T-helper 22 cell (primary cell): Measurements from ENCODE around the gene EREG.
"Not testable (repeated sequence)": the region's sequence is repeated elsewhere in the genome, so short reads cannot be mapped to it uniquely, and the experiment has no call there.

Source experiments
- DNase-seq: peaks from one replicate; pipeline ENCODE4 v3.0.0-alpha.2; 2020; ENCODE audit warnings: low read depth

The EREG gene

DNA sequence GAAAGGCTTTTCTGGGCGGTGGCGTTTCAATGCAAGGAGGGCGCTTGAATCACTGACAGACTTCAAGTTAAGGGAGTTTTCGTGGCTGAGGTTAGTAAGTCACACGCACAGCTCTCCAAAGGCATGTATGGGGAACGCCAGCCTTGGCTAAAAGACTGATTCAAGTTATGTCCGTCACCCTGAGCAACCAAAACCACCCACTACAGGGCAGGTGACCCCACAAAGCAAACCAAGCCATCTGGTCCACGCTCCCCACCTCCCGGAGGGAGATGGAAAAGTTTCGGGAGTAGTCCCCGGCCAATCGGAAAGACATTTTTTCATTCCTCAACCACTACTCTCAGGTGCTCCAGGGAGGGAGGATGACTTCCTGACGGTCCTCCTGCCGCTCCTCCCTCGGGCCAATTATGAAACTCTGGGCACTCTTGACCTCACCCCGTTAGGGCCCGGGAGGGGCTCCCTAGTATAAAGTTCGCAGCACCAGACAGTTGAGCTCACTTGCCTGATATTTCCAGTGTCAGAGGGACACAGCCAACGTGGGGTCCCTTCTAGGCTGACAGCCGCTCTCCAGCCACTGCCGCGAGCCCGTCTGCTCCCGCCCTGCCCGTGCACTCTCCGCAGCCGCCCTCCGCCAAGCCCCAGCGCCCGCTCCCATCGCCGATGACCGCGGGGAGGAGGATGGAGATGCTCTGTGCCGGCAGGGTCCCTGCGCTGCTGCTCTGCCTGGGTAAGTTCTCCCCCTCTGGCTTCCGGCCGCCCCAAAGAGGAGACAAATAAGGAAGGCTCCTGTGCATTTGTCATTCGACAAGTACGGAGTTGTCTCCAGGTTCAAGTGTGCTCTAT, at the start of gene EREG:
Gene EREG (plus strand): TSS at position 494 of the 840 bp plus-strand sequence. CDS start 164 bp downstream, at position 658.
- no peak for DNase-seq

DNA sequence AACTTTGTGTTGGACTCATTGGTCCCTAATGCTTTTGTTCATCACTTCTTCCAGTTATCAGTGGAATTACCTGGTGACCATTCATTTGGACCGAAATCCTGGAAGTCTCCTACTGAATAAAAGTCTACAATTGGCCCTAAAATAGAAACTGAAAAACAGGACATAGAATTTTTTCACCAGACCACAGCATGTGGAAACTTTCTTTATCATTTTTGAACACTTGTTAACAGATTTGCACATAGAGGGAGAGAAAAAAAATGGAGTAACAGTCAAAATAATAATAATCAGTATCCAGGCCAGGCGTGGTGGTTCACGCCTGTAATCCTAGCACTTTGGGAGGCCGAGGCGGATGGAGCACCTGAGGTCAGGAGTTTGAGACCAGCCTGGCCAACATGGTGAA, 49.6 kb upstream of the EREG start:
- no peak for DNase-seq

GRCh38 chr4:74316397-74316796, 48.5 kb upstream of the EREG start:
- no peak for DNase-seq

DNA sequence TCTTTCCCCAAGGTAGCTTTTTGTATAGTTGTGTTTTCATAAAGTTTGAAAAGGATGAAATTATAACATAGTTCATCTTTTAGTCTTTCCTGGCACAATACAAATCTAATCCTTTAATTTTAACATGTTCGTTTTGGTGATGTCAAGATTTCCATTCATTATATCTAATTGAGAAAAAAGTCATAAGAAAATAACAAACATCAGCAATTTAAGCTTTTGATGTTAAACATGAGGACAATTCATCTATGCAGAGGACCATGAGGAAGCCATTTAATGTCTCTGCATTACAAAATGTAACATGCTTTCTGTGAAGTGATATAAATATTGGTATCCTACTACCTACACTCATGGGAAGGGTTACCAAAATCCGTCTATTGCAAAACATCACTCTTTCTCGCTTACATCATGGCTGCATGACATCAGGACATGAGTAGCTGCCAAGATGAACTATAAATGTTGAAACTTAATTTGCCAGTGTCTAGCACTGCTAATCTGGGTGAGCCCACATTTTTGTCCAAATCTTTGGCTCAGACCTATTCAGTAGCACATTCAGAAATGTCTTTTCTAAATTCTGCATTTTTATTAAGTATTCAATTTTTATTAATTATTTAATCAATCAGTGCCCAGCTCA, 47.2 kb upstream of the EREG start:
- DNase-seq, result no peak

DNA sequence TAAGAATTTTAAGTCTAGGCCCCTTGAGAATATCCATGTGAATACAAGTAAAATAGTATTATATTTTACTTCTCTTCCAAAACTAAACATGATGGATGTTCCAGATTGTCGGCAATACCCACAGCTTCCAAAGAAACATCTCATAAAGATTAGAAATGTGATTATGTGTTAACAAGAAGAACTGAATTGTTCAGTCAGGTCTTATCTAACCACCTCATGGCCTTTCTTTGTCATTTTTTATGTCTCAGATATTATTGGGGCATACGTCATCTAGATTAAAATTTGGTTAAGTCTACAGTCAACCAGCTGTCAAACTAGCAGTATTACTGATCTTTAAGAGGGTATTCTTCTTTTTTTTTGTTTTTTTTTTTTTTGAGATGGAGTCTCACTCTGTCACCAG, 46.7 kb upstream of the EREG start:
- no peak for DNase-seq

- DNase-seq, result no peak
Measured at GRCh38 chr4:74319470-74319869, 45.5 kb upstream of the EREG start.

DNA sequence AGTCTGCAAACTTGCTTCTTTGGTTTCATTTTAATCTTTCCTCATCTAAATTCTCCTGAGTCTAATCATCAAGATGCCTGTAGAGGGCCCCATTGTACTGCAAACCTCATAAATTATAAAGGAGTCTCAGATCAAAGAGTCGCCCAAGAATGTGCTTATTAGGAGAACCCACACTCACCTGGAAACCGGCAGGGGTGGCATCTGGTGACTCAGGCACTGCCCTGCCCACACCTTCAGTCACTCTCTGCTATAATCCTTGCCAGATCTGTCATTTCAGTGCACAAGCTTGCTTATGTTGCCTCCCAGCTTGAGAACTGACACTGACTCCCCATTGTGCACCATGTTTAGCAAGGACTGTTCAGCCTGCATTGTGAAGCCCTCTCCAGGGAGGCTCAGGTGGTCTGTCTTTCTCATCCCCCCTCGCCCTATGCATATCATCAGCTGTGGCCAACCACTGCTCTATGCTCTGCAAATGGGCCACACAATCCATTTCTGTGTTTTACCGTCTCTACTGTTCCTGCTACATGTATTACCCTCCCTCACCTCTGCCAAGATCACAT, 44.3 kb upstream of the EREG start:
- DNase-seq, result no peak

- no peak for DNase-seq
Measured at GRCh38 chr4:74322301-74322700, 42.6 kb upstream of the EREG start.

GRCh38 chr4:74323663-74324062, 41.3 kb upstream of the EREG start:
- no peak for DNase-seq

DNA sequence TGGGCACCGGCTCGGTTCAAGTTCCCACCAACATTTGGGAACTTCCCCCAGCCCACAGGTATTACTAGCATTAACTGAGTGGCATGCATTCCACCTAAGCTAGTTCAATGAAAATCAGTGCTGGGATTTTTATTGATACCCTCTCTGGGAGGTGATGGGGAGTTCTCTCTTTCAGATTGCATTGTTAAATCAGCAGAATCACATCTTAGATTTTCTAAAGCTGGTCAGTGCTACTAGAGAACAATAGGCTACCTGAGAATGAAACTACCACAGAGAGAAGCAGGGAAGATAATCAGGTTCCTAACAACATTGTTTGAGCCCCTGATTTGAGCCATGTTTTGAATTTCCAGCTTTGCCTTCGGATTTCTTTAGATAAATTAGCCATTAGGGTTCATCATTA, 40.7 kb upstream of the EREG start:
- no peak for DNase-seq

DNA sequence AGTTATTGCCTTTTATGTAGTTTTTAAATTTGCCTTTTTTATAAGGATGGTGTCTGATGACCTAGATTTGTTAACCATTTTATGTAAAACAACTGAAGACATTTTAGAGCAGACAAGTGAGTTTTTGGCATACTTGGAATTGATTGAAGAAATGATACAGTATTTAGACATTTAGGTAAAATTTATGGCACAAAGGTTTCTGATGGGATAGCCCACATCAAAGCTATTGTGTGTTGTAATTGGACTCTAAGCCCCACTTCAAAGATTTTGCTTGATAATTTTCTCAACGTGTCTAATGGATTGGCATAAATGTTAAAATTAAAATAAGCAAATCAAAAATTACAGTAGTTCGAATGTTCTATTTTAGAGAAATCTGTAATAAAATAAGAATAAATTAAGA, 39.1 kb upstream of the EREG start:
- no peak for DNase-seq

DNA sequence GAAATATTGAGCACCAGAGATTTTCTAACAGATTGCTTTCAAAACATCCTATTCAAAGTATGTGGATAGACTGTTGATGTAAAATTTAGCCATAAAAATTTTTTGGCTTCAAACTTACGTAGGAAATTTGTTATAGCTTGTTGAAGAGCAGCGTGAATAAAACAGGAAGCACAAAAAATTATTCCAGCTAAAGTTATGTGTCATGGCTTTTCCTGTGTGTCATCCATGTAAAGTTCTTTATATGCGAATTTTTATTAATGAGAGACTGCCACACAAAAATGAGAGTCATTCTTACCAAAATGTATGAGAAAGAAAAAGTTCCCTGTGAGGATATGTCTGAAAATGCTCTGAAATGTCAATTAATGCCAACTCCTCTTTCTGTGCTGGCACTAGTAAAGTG, 37.2 kb upstream of the EREG start:
- no peak for DNase-seq

GRCh38 chr4:74328501-74328900, 36.4 kb upstream of the EREG start:
- DNase-seq, result no peak

GRCh38 chr4:74329307-74329706, 35.6 kb upstream of the EREG start:
- DNase-seq, result no peak

GRCh38 chr4:74330295-74330750, 34.6 kb upstream of the EREG start:
- DNase-seq, result no peak

GRCh38 chr4:74331252-74331651, 33.7 kb upstream of the EREG start:
- DNase-seq, result no peak

GRCh38 chr4:74331944-74332343, 33.0 kb upstream of the EREG start:
- DNase-seq, result no peak

DNA sequence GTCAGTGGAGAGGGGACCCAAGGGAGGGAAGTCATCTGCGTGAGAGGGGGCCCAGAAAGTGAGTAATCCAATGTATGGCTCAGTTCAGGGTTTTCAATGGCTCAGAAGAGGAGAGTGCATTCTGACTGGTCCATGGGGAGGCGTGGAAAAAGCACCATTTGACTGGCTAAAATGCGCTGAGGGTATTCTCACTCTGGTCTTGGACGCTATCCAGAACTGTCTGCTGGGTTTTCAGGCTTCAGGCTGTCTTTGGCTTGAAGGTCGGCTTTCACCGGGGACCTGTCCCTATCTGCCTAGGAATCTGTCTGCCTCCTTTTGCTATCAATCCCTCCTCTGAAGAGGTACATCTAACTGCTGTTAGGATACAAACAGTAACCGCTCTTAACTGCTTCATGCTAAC, 30.3 kb upstream of the EREG start:
- no peak for DNase-seq

DNA sequence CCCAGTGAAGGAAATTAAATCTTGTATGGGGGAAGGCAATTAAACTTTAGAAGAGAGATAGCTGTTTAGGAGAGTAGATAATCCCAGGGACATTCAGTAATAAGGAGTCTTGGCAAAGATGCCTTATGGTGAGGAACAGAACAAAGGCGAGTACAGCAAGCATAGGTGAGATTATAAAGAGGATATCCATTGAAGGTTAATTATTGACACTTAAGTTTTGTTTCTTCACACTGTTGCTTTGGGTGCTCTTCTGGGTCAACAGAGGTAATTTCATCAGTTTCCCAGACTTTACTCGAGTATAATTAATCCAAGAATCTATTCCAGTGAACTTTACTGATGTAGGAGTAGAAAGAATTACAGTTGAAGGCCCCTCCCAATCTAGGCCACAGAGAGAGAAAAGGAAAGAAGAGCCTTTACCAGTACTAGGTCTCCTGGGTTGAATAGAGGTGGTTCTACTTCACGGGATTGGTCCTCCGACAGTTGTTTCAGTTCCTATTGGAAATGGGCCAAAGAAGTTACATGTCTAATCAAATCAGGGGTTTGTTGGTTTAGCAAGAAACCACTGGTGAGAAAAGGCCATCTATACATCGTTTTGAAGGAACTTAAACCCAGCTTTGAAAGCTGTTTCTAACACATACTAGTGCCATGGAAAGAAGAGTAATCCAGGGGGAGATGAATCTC, 29.5 kb upstream of the EREG start:
- DNase-seq, result no peak

DNA sequence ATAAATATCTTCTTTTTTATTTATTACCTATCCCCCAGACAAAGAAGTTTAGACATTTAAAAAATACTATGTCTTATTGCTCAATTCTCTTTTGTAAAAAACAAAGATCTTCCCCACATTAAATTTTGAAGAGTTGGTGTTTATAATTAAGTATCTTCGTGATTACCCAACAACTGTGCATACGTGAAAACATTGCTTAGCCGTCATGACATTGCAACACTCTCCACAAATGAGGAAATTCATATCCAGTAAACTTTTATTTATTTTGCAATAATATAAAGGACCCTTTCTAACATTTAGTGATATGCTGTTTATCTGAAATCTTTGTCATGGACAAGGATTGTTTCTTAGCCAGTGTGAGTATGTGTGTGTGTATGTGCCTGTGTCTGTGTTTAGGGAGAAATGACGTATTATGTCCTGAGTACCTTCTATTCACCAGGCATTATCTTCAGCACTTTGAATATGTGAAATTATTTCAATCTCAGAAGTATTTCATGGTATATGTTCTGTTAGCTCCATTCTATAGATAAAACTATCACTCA, 26.1 kb upstream of the EREG start:
- DNase-seq, result no peak

DNA sequence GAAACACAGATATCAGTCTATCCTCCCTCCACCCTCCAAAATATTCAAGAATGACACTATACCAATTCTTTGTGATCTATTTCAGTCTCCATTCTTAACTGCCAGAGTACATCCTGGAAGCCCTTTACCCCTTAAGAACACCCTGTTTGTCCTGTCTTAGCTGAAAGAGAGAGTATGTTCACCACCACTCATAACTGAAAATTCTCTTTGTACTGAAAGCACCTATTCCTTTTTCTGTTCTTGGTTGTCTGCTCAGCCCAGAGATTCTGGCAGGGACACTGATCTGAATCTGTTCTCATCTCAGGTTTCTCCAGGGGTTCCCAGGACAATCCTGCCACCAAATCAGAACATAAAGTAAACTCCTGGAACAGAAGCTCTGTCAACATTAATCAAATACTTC, 25.4 kb upstream of the EREG start:
- DNase-seq, result no peak

- DNase-seq, result not testable (repeated sequence)
Measured at GRCh38 chr4:74340421-74340820, 24.5 kb upstream of the EREG start.
